SU-DHL-6 (cell line): ENCODE results near the gene UEVLD.

ENCODE experiments used
- CTCF ChIP-seq: fragments of 200-600 bp; sonication (generic); IDR thresholded peaks from one replicate; pipeline ENCODE4 v1.5.1; 2017; ENCODE audit warnings: antibody characterized with exemption, mild to moderate bottlenecking, low read length, moderate library complexity; ENCODE audit not compliant: insufficient read depth, poor library complexity, severe bottlenecking
- EZH2phosphoT487 ChIP-seq: fragments of 200-600 bp; sonication (generic), shearing (Covaris generic); conservative IDR thresholded peaks from 2 replicates; pipeline ENCODE4 v1.6.1; 2018; ENCODE audit warnings: mild to moderate bottlenecking, antibody characterized with exemption, low read length, moderate library complexity, mixed read lengths

DNA sequence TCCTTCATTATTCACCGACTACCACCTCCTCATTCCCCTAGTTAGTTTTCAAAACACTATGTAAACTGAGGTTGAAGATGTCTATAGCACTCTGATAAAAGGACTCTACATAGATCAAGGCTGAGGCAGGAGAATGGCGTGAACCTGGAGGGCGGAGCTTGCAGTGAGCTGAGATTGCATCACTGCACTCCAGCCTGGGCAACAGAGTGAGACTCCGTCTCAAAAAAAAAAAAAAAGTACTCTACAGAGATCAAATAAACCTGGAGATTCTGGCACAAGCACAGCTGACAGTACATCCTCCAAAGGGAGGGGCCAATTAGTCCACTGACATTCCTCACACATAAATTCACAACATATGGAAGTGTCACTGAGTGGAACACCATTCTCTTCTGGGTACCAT lies 92.8 kb downstream of the UEVLD start:
- TF ChIP-seq CTCF (no peak), EZH2phosphoT487 (no peak)
